ENCODE data around the gene TMEM131L.

GRCh38 chr4:153542834-153543233 lies 76.7 kb downstream of the TMEM131L start:
- TF ChIP-seq CTCF (IDR thresholded peaks at IDR 0.05), result peak; percentile 26; the same call in 1 of the 2 replicates
- no peak for TF ChIP-seq ZFX (IDR thresholded peaks at IDR 0.05; ENCODE audit: borderline replicate concordance)
